ENCODE data around the gene SLC28A1. TPM values are rescaled to one million over a fixed set of nuclear protein-coding genes. Genes with fewer than 3 reads are reported as not detected.
"Not testable (repeated sequence)": the region's sequence is repeated elsewhere in the genome, so short reads cannot be mapped to it uniquely, and the experiment has no call there.

The SLC28A1 gene
- total and polyA plus RNA-seq, 8 donors: 0.08 to 0.23 (median 0.14) TPM; not detected in 3

- intact Hi-C loops (cut with DNase I): no loop called here
- no peak for ATAC-seq
- Histone ChIP-seq H3K36me3 (no peaks in the 10 kb centered on the region), H3K27me3 (no peaks in the 10 kb centered on the region), H3K9me3 (no peaks in the 10 kb centered on the region), H3K27ac (no peak overlapping the region), H3K4me1 (peaks cover 3 to 4% of the 10 kb centered on the region in 2 donors), H3K4me3 (no peak overlapping the region)
- no peak for DNase-seq
- no peak for TF ChIP-seq CTCF (IDR thresholded peaks at IDR 0.05)
Observed at GRCh38 chr15:84919106-84919667, 34.7 kb downstream of the SLC28A1 start.

GRCh38 chr15:84921121-84921520 lies 36.7 kb downstream of the SLC28A1 start:
- Histone ChIP-seq H3K4me3 (no peak overlapping the region), H3K9me3 (no peaks in the 10 kb centered on the region), H3K4me1 (no peaks in the 10 kb centered on the region), H3K27me3 (no peaks in the 10 kb centered on the region), H3K36me3 (no peaks in the 10 kb centered on the region), H3K27ac (no peak overlapping the region)
- TF ChIP-seq CTCF (IDR thresholded peaks at IDR 0.05): no peak
- ATAC-seq: no peak
- intact Hi-C loops (cut with DNase I): no loop called here
- no peak for DNase-seq

- H3K4me3 ChIP-seq: no peak overlapping the region
- H3K27me3 ChIP-seq: no peaks in the 10 kb centered on the region
- no peak overlapping the region for H3K27ac ChIP-seq
- H3K9me3 ChIP-seq: no peaks in the 10 kb centered on the region
- DNase-seq (no peak), ATAC-seq (no peak)
- no peaks in the 10 kb centered on the region for H3K4me1 ChIP-seq
- no peaks in the 10 kb centered on the region for H3K36me3 ChIP-seq
- intact Hi-C loops (cut with DNase I): no loop called here
- no peak for TF ChIP-seq CTCF (IDR thresholded peaks at IDR 0.05)
Observed at GRCh38 chr15:84922530-84922929, 38.1 kb downstream of the SLC28A1 start.

- no peak for TF ChIP-seq CTCF (IDR thresholded peaks at IDR 0.05)
- Histone ChIP-seq H3K36me3 (no peaks in the 10 kb centered on the region), H3K9me3 (no peaks in the 10 kb centered on the region), H3K4me1 (peaks cover 0 to 3% of the 10 kb centered on the region in 2 donors), H3K27me3 (no peaks in the 10 kb centered on the region), H3K4me3 (no peak overlapping the region), H3K27ac (no peak overlapping the region)
- DNase-seq: peak in 1 of 4 donors; percentile 6
- intact Hi-C loops (cut with DNase I): no loop called here
- no peak for ATAC-seq
Observed at GRCh38 chr15:84924077-84924731, 39.7 kb downstream of the SLC28A1 start.

GRCh38 chr15:84924821-84925569 lies 40.5 kb downstream of the SLC28A1 start:
- H3K27me3 ChIP-seq; H3K4me1 ChIP-seq; intact Hi-C loops (cut with DNase I); H3K36me3 ChIP-seq; H3K27ac ChIP-seq; H3K4me3 ChIP-seq; H3K9me3 ChIP-seq: not testable (repeated sequence)
- ATAC-seq: peak; percentile 38
- peak in 2 of 4 donors; percentile 25 to 58 for DNase-seq
